Calu3 (cell line): ENCODE data around the gene C10orf143. TPM values are rescaled to one million over a fixed set of nuclear protein-coding genes. Genes with fewer than 3 reads are reported as not detected.

Source experiments
- BruUV-seq: library from RNA; stranded (reverse); fragments of 400-500 nt; replicated peaks from 2 replicates; lab custom pipeline; 2021; lab: Mats Ljungman, UMichigan
- CTCF ChIA-PET: fragments of 300-600 bp; sonication (Branson Sonifier 250); formaldehyde crosslinking; loops from one replicate; lab custom pipeline; 2022; ENCODE audit warnings: antibody characterized with exemption; lab: Charles Lee
- DNase-seq: peaks from one replicate; pipeline ENCODE4 v3.0.0; 2022
- H3K27ac Mint-ChIP-seq: one replicate; pipeline ENCODE4 v1.8.0; 2022; ENCODE audit warnings: mixed read lengths; ENCODE audit not compliant: unreplicated experiment
- H3K27me3 Mint-ChIP-seq: one replicate; pipeline ENCODE4 v1.8.0; 2022; ENCODE audit warnings: mixed read lengths; ENCODE audit not compliant: unreplicated experiment
- H3K36me3 Mint-ChIP-seq: one replicate; pipeline ENCODE4 v1.8.0; 2022; ENCODE audit warnings: mild to moderate bottlenecking, moderate library complexity, mixed read lengths; ENCODE audit not compliant: insufficient read depth, unreplicated experiment
- H3K4me1 Mint-ChIP-seq: one replicate; pipeline ENCODE4 v1.8.0; 2022; ENCODE audit warnings: mild to moderate bottlenecking, low read depth, mixed read lengths; ENCODE audit not compliant: unreplicated experiment
- H3K4me3 Mint-ChIP-seq: one replicate; pipeline ENCODE4 v1.8.0; 2022; ENCODE audit warnings: mild to moderate bottlenecking, low read depth, moderate library complexity, mixed read lengths; ENCODE audit not compliant: unreplicated experiment
- H3K9me3 Mint-ChIP-seq: one replicate; pipeline ENCODE4 v1.8.0; 2022; ENCODE audit warnings: low read depth, mixed read lengths; ENCODE audit not compliant: unreplicated experiment
- CTCF ChIP-seq: fragments of 200-600 bp; IDR thresholded peaks from one replicate; pipeline ENCODE4 v1.8.0; 2022; ENCODE audit warnings: antibody characterized with exemption; ENCODE audit not compliant: unreplicated experiment
- intact Hi-C: fragments of 100-400 bp; cut with micrococcal nuclease; formaldehyde crosslinking; loops from one replicate; pipeline ENCODE4 v1.10.0; 2022; ENCODE audit not compliant: unreplicated experiment
- total RNA-seq: library from RNA; stranded (reverse); gene quantifications from 2 replicates; pipeline ENCODE4 v1.2.3, GENCODE V29; 2022

Gene C10orf143
- total RNA-seq, 1 experiment from 2014 or later: 0.50 TPM

- Mint-ChIP-seq H3K27me3 (no peaks in the 10 kb centered on the region), H3K36me3 (no peaks in the 10 kb centered on the region), H3K9me3 (no peaks in the 10 kb centered on the region), H3K4me1 (no peaks in the 10 kb centered on the region), H3K4me3 (no peak overlapping the region), H3K27ac (no peak overlapping the region)
- intact Hi-C loops: no loop called here
- TF ChIP-seq CTCF: no peak
- BruUV-seq: no TSS peak
- CTCF ChIA-PET: no interaction called here
- DNase-seq: no peak
Measured at GRCh38 chr10:130038019-130038555, 72.5 kb downstream of the C10orf143 start.

DNA sequence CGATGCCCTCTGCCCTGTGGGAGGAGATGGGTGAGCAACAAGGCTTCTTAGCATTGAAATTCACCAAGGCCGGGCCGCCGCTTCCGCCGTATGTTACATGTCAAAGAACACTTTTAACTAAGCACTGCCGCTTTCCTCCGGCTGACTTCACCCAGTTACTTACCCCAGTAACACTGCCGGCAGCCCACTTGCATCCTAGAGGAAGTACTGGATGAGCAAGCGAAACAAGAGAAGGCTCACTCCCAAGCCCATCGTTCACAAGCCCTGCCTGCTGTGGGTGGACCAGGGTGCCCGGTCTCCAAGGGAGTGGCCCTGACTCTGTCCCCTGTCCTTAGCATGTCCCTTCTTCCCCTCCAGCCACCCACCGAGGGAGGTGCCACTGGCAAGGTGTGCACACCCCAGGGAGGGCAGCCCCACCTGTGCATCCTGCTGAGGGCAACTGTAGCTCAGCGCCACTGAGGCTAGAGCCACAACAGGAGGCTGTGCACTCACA, 73.4 kb downstream of the C10orf143 start:
- BruUV-seq: no TSS peak
- no peak for TF ChIP-seq CTCF
- Mint-ChIP-seq H3K27me3 (no peaks in the 10 kb centered on the region), H3K4me1 (no peaks in the 10 kb centered on the region), H3K27ac (no peak overlapping the region), H3K9me3 (no peaks in the 10 kb centered on the region), H3K4me3 (no peak overlapping the region), H3K36me3 (no peaks in the 10 kb centered on the region)
- intact Hi-C loops: no loop called here
- no peak for DNase-seq
- CTCF ChIA-PET: no interaction called here

- H3K36me3 Mint-ChIP-seq: no peaks in the 10 kb centered on the region
Measured at GRCh38 chr10:130036296-130037065, 74.1 kb downstream of the C10orf143 start.

DNA sequence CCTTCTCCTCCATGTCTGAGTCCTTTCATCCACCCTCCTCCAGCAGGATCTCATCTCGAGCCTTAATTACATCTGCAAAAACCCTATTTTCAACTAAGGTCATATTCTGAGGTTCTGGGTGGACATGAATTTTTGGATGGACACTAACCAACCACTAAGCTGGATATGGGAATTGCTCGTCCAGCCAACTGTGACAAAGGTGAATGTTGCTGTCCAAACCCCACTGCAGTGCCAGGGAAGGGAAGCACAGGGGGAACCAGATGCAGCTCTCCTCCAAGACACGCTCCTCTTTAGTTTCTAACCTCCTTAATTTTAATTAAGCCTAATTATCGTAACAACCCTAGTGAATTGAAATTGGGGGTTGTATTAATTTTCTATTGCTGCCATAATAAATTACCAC, 81.4 kb downstream of the C10orf143 start:
- BruUV-seq: no TSS peak
- no peak for DNase-seq
- intact Hi-C loops: no loop called here
- CTCF ChIA-PET: no interaction called here
- H3K36me3 Mint-ChIP-seq: no peaks in the 10 kb centered on the region
- H3K27ac Mint-ChIP-seq: no peak overlapping the region
- TF ChIP-seq CTCF: no peak
- H3K9me3 Mint-ChIP-seq: peaks cover 5% of the 10 kb centered on the region
- no peaks in the 10 kb centered on the region for H3K27me3 Mint-ChIP-seq
- H3K4me3 Mint-ChIP-seq: no peak overlapping the region
- H3K4me1 Mint-ChIP-seq: no peaks in the 10 kb centered on the region

More at GRCh38 chr10:130036296-130037065, 74.1 kb downstream of the C10orf143 start:
- Mint-ChIP-seq H3K4me1 (no peaks in the 10 kb centered on the region), H3K4me3 (no peak overlapping the region), H3K27me3 (no peaks in the 10 kb centered on the region), H3K9me3 (no peaks in the 10 kb centered on the region), H3K27ac (no peak overlapping the region)
- no peak for TF ChIP-seq CTCF
- intact Hi-C loops: no loop called here
- no TSS peak for BruUV-seq
- CTCF ChIA-PET: no interaction called here
- no peak for DNase-seq
